Prostate gland (tissue), 2 donors: Measurements from ENCODE around the gene ANO8.

Experiments
- POLR2AphosphoS5 ChIP-seq: sonication (generic); formaldehyde crosslinking; IDR thresholded peaks from one replicate; pipeline ENCODE4 v1.6.1; 2017; ENCODE audit warnings: antibody characterized with exemption
- TF ChIP-seq, protein P1 (sequence below), 4 experiments: fragments of 200-600 bp in 2 of 4; fragments of 450-650 bp in 2 of 4; sonication (generic) in 2 of 4; IDR thresholded peaks; 1 replicate in 3 of 4; 2 replicates in 1 of 4; pipeline ENCODE4 v1.5.1; 2016 to 2019; ENCODE audit warnings: antibody characterized with exemption in 4 of 4, mild to moderate bottlenecking in 2 of 4, moderate library complexity in 2 of 4

DNA sequence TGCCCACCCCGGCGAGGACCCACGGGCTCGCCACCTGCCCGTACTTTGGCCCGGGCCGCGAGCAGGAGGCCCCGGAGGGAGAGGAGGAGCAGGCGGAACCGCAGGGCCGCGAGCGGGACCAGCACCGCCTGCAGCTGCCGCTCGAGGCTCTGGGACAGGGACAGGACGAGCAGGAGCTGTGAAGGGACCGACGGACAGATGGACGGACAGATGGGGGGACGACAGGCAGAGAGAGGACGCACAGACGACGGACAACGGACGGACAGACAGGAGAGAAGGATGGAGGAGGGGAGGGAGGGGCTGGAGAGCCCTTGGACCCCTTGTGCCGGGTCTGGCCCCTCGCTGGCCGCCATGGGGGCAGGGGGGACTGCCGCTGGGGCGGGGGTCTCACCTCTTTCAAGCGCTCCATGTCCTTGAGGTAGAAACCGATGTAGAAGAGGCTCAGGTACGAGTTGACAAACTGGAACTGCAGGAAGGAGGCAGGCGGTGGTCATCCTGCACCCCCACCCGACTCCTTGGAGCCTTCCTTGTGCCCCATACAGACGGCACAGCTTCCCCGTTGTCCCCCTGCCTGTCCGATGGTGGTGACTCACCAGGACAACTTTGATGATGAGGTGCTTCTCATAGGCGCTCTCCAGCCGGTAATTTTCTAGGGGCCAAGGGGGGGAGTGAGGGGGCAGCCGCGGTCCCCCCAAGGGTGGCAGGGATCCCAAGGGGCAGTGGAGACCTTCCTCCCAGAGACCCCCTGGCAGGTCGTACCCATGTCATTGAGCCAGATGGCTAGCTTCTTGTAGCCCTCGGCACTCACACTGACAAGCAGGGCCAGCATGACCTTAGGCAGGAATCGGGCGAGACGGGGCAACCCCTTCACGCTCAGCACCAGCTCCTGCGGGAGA lies 5.0 kb downstream of the ANO8 start:
- TF ChIP-seq POLR2AphosphoS5 = no peak
- TF ChIP-seq, protein P1, sequence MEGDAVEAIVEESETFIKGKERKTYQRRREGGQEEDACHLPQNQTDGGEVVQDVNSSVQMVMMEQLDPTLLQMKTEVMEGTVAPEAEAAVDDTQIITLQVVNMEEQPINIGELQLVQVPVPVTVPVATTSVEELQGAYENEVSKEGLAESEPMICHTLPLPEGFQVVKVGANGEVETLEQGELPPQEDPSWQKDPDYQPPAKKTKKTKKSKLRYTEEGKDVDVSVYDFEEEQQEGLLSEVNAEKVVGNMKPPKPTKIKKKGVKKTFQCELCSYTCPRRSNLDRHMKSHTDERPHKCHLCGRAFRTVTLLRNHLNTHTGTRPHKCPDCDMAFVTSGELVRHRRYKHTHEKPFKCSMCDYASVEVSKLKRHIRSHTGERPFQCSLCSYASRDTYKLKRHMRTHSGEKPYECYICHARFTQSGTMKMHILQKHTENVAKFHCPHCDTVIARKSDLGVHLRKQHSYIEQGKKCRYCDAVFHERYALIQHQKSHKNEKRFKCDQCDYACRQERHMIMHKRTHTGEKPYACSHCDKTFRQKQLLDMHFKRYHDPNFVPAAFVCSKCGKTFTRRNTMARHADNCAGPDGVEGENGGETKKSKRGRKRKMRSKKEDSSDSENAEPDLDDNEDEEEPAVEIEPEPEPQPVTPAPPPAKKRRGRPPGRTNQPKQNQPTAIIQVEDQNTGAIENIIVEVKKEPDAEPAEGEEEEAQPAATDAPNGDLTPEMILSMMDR (IDR thresholded peaks at IDR 0.05) = no peak
